Left cardiac atrium (tissue), 4 donors: Measurements from ENCODE around the gene ANKRD44. TPM values are rescaled to one million over a fixed set of nuclear protein-coding genes. Genes with fewer than 3 reads are reported as not detected.
A peak's percentile ranks its signal among the peaks of the same experiment; 100 is the strongest.
"Not testable (repeated sequence)": the region's sequence is repeated elsewhere in the genome, so short reads cannot be mapped to it uniquely, and the experiment has no call there.

ENCODE experiments used
- ATAC-seq, 2 donors: fragments of 200-7000 bp; cut with Tn5 transposase; one replicate each; pipeline ENCODE4 v1.9.1; 2020; ENCODE audit warnings: mild to moderate bottlenecking in 2 of 2, moderate library complexity in 2 of 2
- DNase-seq: peaks from one replicate; pipeline ENCODE4 v3.0.0-alpha.2; 2020
- intact Hi-C, 2 donors: fragments of 100-400 bp; cut with DNase I; formaldehyde crosslinking; loops; one replicate each; pipeline versions ENCODE4 v1.14.1 to v1.15.1; 2022 to 2023
- total RNA-seq, 2 donors: library from RNA; stranded (reverse); fragmentation: NEBNext Ultra II Directional; extraction: Animal tissue kit (Norgen Biotek cat#: 25700); gene quantifications; one replicate each; pipeline ENCODE4 v1.2.1, GENCODE V29; 2021
- donor health status: DM: no; HTN: yes; CAD: no.
- donor health status: DM: no; HTN: yes; CAD: no; lungs with severe emphysema.
- donor health status: DM: yes; HTN: yes; CAD: no.
- donor health status: Dilated cardiomyopathy.

ANKRD44 gene
- total RNA-seq, 2 donors from 2014 or later = 10.2 to 16.8 TPM

- DNase-seq (no peak), ATAC-seq (no peak)
- intact Hi-C loops = no loop called here
These were observed 12.7 kb downstream of the ANKRD44 start for GRCh38 chr2:197297772-197298318.

- ATAC-seq = no peak
- no peak for DNase-seq
- intact Hi-C loops = no loop called here
These were observed 13.3 kb downstream of the ANKRD44 start for GRCh38 chr2:197297266-197297665.

GRCh38 chr2:197296835-197297234 lies 13.7 kb downstream of the ANKRD44 start:
- no peak for ATAC-seq
- intact Hi-C loops = no loop called here
- DNase-seq = no peak

- intact Hi-C loops = no loop called here
- ATAC-seq (no peak), DNase-seq (no peak)
These were observed 16.3 kb downstream of the ANKRD44 start for GRCh38 chr2:197294260-197294659.

GRCh38 chr2:197293252-197294007 lies 17.1 kb downstream of the ANKRD44 start:
- DNase-seq (no peak), ATAC-seq (peak; percentile 66 to 69)
- intact Hi-C loops = no loop called here

- no peak for ATAC-seq
- no peak for DNase-seq
- intact Hi-C loops = no loop called here
These were observed 18.0 kb downstream of the ANKRD44 start for GRCh38 chr2:197292619-197293018.

- ATAC-seq, DNase-seq, intact Hi-C loops: not testable (repeated sequence)
These were observed 23.0 kb downstream of the ANKRD44 start for GRCh38 chr2:197287596-197287932.

- intact Hi-C loops = no loop called here
- peak; percentile 57 for DNase-seq
- peak; percentile 88 to 98 for ATAC-seq
These were observed 23.6 kb downstream of the ANKRD44 start for GRCh38 chr2:197286805-197287595.

GRCh38 chr2:197285361-197285760 lies 25.2 kb downstream of the ANKRD44 start:
- DNase-seq (no peak), ATAC-seq (no peak)
- intact Hi-C loops = no loop called here

GRCh38 chr2:197284956-197285355 lies 25.6 kb downstream of the ANKRD44 start:
- DNase-seq = no peak
- intact Hi-C loops = no loop called here
- no peak for ATAC-seq

GRCh38 chr2:197281421-197281820 lies 29.2 kb downstream of the ANKRD44 start:
- no peak for ATAC-seq
- intact Hi-C loops = no loop called here
- no peak for DNase-seq

GRCh38 chr2:197280015-197280702 lies 30.4 kb downstream of the ANKRD44 start:
- intact Hi-C loops = no loop called here
- DNase-seq (no peak), ATAC-seq (peak in 1 of 2 donors; percentile 42)

GRCh38 chr2:197278799-197279763 lies 31.5 kb downstream of the ANKRD44 start:
- ATAC-seq (peak in 1 of 2 donors; percentile 15), DNase-seq (no peak)
- intact Hi-C loops = no loop called here

GRCh38 chr2:197277794-197278193 lies 32.8 kb downstream of the ANKRD44 start:
- intact Hi-C loops = no loop called here
- ATAC-seq (no peak), DNase-seq (no peak)

GRCh38 chr2:197276156-197276555 lies 34.4 kb downstream of the ANKRD44 start:
- no peak for ATAC-seq
- intact Hi-C loops = no loop called here
- no peak for DNase-seq

GRCh38 chr2:197274937-197275336 lies 35.6 kb downstream of the ANKRD44 start:
- no peak for ATAC-seq
- DNase-seq = no peak
- intact Hi-C loops = no loop called here

GRCh38 chr2:197274349-197274748 lies 36.2 kb downstream of the ANKRD44 start:
- intact Hi-C loops = no loop called here
- ATAC-seq (no peak), DNase-seq (no peak)

GRCh38 chr2:197273485-197273884 lies 37.1 kb downstream of the ANKRD44 start:
- ATAC-seq (peak; percentile 27 to 54), DNase-seq (peak; percentile 37)

GRCh38 chr2:197270601-197271000 lies 40.0 kb downstream of the ANKRD44 start:
- no peak for DNase-seq
- no peak for ATAC-seq
- intact Hi-C loops = no loop called here

More at GRCh38 chr2:197273485-197273884, 37.1 kb downstream of the ANKRD44 start:
- intact Hi-C loops = no loop called here
